Gastroesophageal sphincter (tissue), 4 donors: Measurements from ENCODE around the gene PCSK4. TPM values are rescaled to one million over a fixed set of nuclear protein-coding genes. Genes with fewer than 3 reads are reported as not detected.
A peak's percentile ranks its signal among the peaks of the same experiment; 100 is the strongest.

Experiments
- ATAC-seq: fragments of 150-250 bp; one replicate; pipeline ENCODE4 v1.9.1; 2016; ENCODE audit warnings: mild to moderate bottlenecking, moderate library complexity
- H3K27ac ChIP-seq, 4 donors: fragments of 200-600 bp; sonication (generic) in 3 of 4; 1 replicate in 3 of 4; 2 replicates in 1 of 4; pipeline ENCODE4 v1.5.1; 2016 to 2019
- H3K27me3 ChIP-seq: fragments of 200-600 bp; sonication (generic); one replicate; pipeline ENCODE4 v1.5.1; 2019
- H3K36me3 ChIP-seq, 2 donors: fragments of 200-600 bp; sonication (generic); one replicate each; pipeline ENCODE4 v1.5.1; 2019; ENCODE audit warnings: control low read depth in 1 of 2
- H3K4me1 ChIP-seq, 3 donors: fragments of 200-600 bp; sonication (generic); 1 replicate in 2 of 3; 2 replicates in 1 of 3; pipeline ENCODE4 v1.5.1; 2016 to 2019; ENCODE audit warnings: control low read depth in 2 of 3
- H3K4me3 ChIP-seq, 2 donors: fragments of 200-600 bp; sonication (generic); one replicate each; pipeline ENCODE4 v1.5.1; 2019; ENCODE audit warnings: mild to moderate bottlenecking in 1 of 2, moderate library complexity in 1 of 2
- H3K9me3 ChIP-seq, 3 donors: fragments of 200-600 bp; sonication (generic); one replicate each; pipeline ENCODE4 v1.5.1; 2017 to 2019; ENCODE audit warnings: control low read depth in 2 of 3
- EP300 ChIP-seq: sonication (generic); formaldehyde crosslinking; IDR thresholded peaks from one replicate; pipeline ENCODE4 v1.6.1; 2017; ENCODE audit warnings: antibody characterized with exemption, mild to moderate bottlenecking
- POLR2A ChIP-seq, 2 donors: fragments of 450-650 bp; IDR thresholded peaks; one replicate each; pipeline ENCODE4 v1.6.1; 2017; ENCODE audit warnings: antibody characterized with exemption in 2 of 2, mild to moderate bottlenecking in 2 of 2, moderate library complexity in 1 of 2
- POLR2AphosphoS5 ChIP-seq: sonication (generic); formaldehyde crosslinking; IDR thresholded peaks from one replicate; pipeline ENCODE4 v1.6.1; 2017; ENCODE audit warnings: antibody characterized with exemption
- WGBS, 2 donors: methylation state at CpG; one replicate each; pipeline ENCODE4 v1.1.5; 2018; ENCODE audit warnings: low coverage in 1 of 2; 5-methylcytosine and 5-hydroxymethylcytosine counted together
- total RNA-seq, 4 donors: library from RNA; depleted of rRNA; stranded (reverse); fragments of >200 nt; gene quantifications; one replicate each; pipeline ENCODE4 v1.1.0, GENCODE V29; 2016
- TF ChIP-seq, protein P1 (sequence below), 4 experiments: fragments of 200-600 bp in 2 of 4; fragments of 450-650 bp in 2 of 4; sonication (generic) in 1 of 4; IDR thresholded peaks; one replicate each; pipeline ENCODE4 v1.5.1; 2017 to 2019; ENCODE audit warnings: antibody characterized with exemption in 4 of 4, mild to moderate bottlenecking in 2 of 4, moderate library complexity in 2 of 4

PCSK4 gene
- total RNA-seq, 4 donors from 2014 or later: 0.94 to 2.2 (median 2.0) TPM

GRCh38 chr19:1453525-1454364, 36.4 kb downstream of the PCSK4 start:
- H3K27me3 ChIP-seq: peaks cover 98% of the 10 kb centered on the region
- 29 to 60% methylated on average over 5 to 10 of the region's 33 CpGs for WGBS, 2 donors
- H3K4me1 ChIP-seq: peaks cover 0 to 65% (median 14%) of the 10 kb centered on the region in 3 donors
- H3K27ac ChIP-seq: peak overlapping the region in 1 of 4 donors; percentile 38
- no peak for TF ChIP-seq POLR2A (IDR thresholded peaks at IDR 0.05)
- TF ChIP-seq EP300: no peak
- TF ChIP-seq, protein P1, sequence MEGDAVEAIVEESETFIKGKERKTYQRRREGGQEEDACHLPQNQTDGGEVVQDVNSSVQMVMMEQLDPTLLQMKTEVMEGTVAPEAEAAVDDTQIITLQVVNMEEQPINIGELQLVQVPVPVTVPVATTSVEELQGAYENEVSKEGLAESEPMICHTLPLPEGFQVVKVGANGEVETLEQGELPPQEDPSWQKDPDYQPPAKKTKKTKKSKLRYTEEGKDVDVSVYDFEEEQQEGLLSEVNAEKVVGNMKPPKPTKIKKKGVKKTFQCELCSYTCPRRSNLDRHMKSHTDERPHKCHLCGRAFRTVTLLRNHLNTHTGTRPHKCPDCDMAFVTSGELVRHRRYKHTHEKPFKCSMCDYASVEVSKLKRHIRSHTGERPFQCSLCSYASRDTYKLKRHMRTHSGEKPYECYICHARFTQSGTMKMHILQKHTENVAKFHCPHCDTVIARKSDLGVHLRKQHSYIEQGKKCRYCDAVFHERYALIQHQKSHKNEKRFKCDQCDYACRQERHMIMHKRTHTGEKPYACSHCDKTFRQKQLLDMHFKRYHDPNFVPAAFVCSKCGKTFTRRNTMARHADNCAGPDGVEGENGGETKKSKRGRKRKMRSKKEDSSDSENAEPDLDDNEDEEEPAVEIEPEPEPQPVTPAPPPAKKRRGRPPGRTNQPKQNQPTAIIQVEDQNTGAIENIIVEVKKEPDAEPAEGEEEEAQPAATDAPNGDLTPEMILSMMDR (IDR thresholded peaks at IDR 0.05): no peak
- no peak for TF ChIP-seq POLR2AphosphoS5
- ATAC-seq: peak; percentile 34
- no peaks in the 10 kb centered on the region for H3K9me3 ChIP-seq
- H3K4me3 ChIP-seq: no peak overlapping the region
- no peaks in the 10 kb centered on the region for H3K36me3 ChIP-seq

- H3K27me3 ChIP-seq: peaks cover 100% of the 10 kb centered on the region
- H3K4me3 ChIP-seq: no peak overlapping the region
- H3K4me1 ChIP-seq: peaks cover 0 to 65% (median 14%) of the 10 kb centered on the region in 3 donors
- ATAC-seq: no peak
- H3K9me3 ChIP-seq: no peaks in the 10 kb centered on the region
- H3K36me3 ChIP-seq: no peaks in the 10 kb centered on the region
- TF ChIP-seq POLR2AphosphoS5: no peak
- TF ChIP-seq, protein P1 (IDR thresholded peaks at IDR 0.05): no peak
- no peak for TF ChIP-seq EP300
- TF ChIP-seq POLR2A (IDR thresholded peaks at IDR 0.05): no peak
- WGBS, 2 donors: no CpG with 5 or more reads among the region's 30 CpGs
- peak overlapping the region in 1 of 4 donors; percentile 38 for H3K27ac ChIP-seq
These were observed 37.2 kb downstream of the PCSK4 start for GRCh38 chr19:1452802-1453524.

GRCh38 chr19:1451916-1452801, 38.0 kb downstream of the PCSK4 start:
- TF ChIP-seq EP300 (no peak), POLR2AphosphoS5 (no peak), POLR2A (IDR thresholded peaks at IDR 0.05) (no peak)
- TF ChIP-seq, protein P1 (IDR thresholded peaks at IDR 0.05): no peak

GRCh38 chr19:1450735-1451731, 39.1 kb downstream of the PCSK4 start:
- Histone ChIP-seq H3K27me3 (peaks cover 100% of the 10 kb centered on the region), H3K9me3 (no peaks in the 10 kb centered on the region), H3K4me1 (peaks cover 0 to 64% (median 22%) of the 10 kb centered on the region in 3 donors), H3K36me3 (no peaks in the 10 kb centered on the region), H3K27ac (no peak overlapping the region), H3K4me3 (no peak overlapping the region)
- TF ChIP-seq, protein P1 (IDR thresholded peaks at IDR 0.05): no peak
- no peak for TF ChIP-seq POLR2A (IDR thresholded peaks at IDR 0.05)
- no peak for TF ChIP-seq EP300
- ATAC-seq: no peak
- 48 to 53% methylated on average over 3 to 12 of the region's 22 CpGs for WGBS, 2 donors

More at GRCh38 chr19:1451916-1452801, 38.0 kb downstream of the PCSK4 start:
- ATAC-seq: no peak
- 0 to 9% methylated on average over 4 to 18 of the region's 39 CpGs for WGBS, 2 donors
- Histone ChIP-seq H3K27ac (no peak overlapping the region), H3K27me3 (peaks cover 100% of the 10 kb centered on the region), H3K36me3 (no peaks in the 10 kb centered on the region), H3K9me3 (no peaks in the 10 kb centered on the region), H3K4me1 (peaks cover 0 to 64% (median 14%) of the 10 kb centered on the region in 3 donors), H3K4me3 (no peak overlapping the region)
